Fibroblast of lung (primary cell): Measurements from ENCODE around the gene IL2RA. TPM values are rescaled to one million over a fixed set of nuclear protein-coding genes. Genes with fewer than 3 reads are reported as not detected.

Source experiments
- DNase-seq, 2 donors: peaks; one replicate each; pipeline versions ENCODE4 v3.0.0 to v3.0.0-alpha.2; 2010; ENCODE audit warnings: low read depth in 2 of 2
- H2AFZ ChIP-seq: 2 replicates; pipeline ENCODE4 v1.5.1; 2012; ENCODE audit warnings: low read length, control low read depth, inconsistent platforms
- H3K27ac ChIP-seq: 2 replicates; pipeline ENCODE4 v1.5.1; 2011; ENCODE audit warnings: low read length, control low read depth; ENCODE audit not compliant: insufficient read depth
- H3K27me3 ChIP-seq: 2 replicates; pipeline ENCODE4 v1.5.1; 2011; ENCODE audit warnings: mild to moderate bottlenecking, low read length; ENCODE audit not compliant: control insufficient read depth, insufficient read depth
- H3K36me3 ChIP-seq: 2 replicates; pipeline ENCODE4 v1.5.1; 2011; ENCODE audit warnings: low read length; ENCODE audit not compliant: control insufficient read depth, insufficient read depth
- H3K4me1 ChIP-seq: 2 replicates; pipeline ENCODE4 v1.5.1; 2011; ENCODE audit warnings: low read length; ENCODE audit not compliant: control insufficient read depth, insufficient read depth; ENCODE audit errors: extremely low read depth
- H3K4me2 ChIP-seq: 2 replicates; pipeline ENCODE4 v1.5.1; 2011; ENCODE audit warnings: low read length, control low read depth; ENCODE audit not compliant: insufficient read depth; ENCODE audit errors: extremely low read depth
- H3K4me3 ChIP-seq, 4 experiments: fragments of 200-600 bp in 1 of 4; sonication (generic) in 1 of 4; replicated peaks in 1 of 4; 2 replicates each; pipeline ENCODE4 v1.5.1; 2011 to 2016; ENCODE audit warnings: low read length in 4 of 4, low read depth in 3 of 4, mild to moderate bottlenecking in 3 of 4, control low read depth in 2 of 4, inconsistent platforms in 1 of 4, mixed read lengths in 1 of 4; ENCODE audit not compliant: insufficient read depth in 1 of 4; ENCODE audit errors: control extremely low read depth in 1 of 4
- H3K79me2 ChIP-seq: 2 replicates; pipeline ENCODE4 v1.5.1; 2012; ENCODE audit warnings: mild to moderate bottlenecking, low read length, inconsistent platforms; ENCODE audit not compliant: control insufficient read depth, insufficient read depth
- H3K9ac ChIP-seq: 2 replicates; pipeline ENCODE4 v1.5.1; 2011; ENCODE audit warnings: mild to moderate bottlenecking, low read length, control low read depth; ENCODE audit not compliant: insufficient read depth
- H3K9me3 ChIP-seq: 2 replicates; pipeline ENCODE4 v1.5.1; 2012; ENCODE audit warnings: low read depth, low read length; ENCODE audit not compliant: control insufficient read depth, insufficient read depth
- H4K20me1 ChIP-seq: 2 replicates; pipeline ENCODE4 v1.5.1; 2011; ENCODE audit warnings: low read length; ENCODE audit not compliant: control insufficient read depth, insufficient read depth; ENCODE audit errors: extremely low read depth
- CTCF ChIP-seq, 2 donors: IDR thresholded peaks in 1 of 2; conservative IDR thresholded peaks in 1 of 2; 1 replicate in 1 of 2; 2 replicates in 1 of 2; pipeline ENCODE4 v1.5.1; 2011 to 2012; ENCODE audit warnings: low read length in 2 of 2, control low read depth in 1 of 2, inconsistent platforms in 1 of 2, low read depth in 1 of 2, mild to moderate bottlenecking in 1 of 2
- EZH2 ChIP-seq: IDR thresholded peaks from 2 replicates; pipeline ENCODE4 v1.5.1; 2012; ENCODE audit warnings: low read length, control low read depth, mild to moderate bottlenecking; ENCODE audit errors: missing control alignments
- polyA plus RNA-seq, 2 donors: library from polyadenylated mRNA; depleted of rRNA in 1 of 2; stranded (reverse) in 1 of 2; unstranded in 1 of 2; fragments of >200 nt; gene quantifications; 2 replicates each; pipeline ENCODE4 v1.2.1, GENCODE V29; 2011 to 2012; ENCODE audit warnings: missing spikeins in 1 of 2
- total RNA-seq: library from RNA; depleted of rRNA; stranded (reverse); fragments of >200 nt; gene quantifications from 2 replicates; pipeline ENCODE4 v1.2.1, GENCODE V29; 2014

Gene IL2RA
- total and polyA plus RNA-seq, 2 donors (not counting 1 experiment from before 2014, with no cell fraction given), result not detected

- no peak overlapping the region for H3K27ac ChIP-seq
- TF ChIP-seq CTCF (conservative IDR thresholded peaks at IDR 0.05 in 1 of 2, IDR thresholded peaks at IDR 0.05 in 1 of 2; ENCODE audit: low read depth in 1 of 2, low read length in 2 of 2), result no peak
- TF ChIP-seq EZH2, result no peak
- no peak overlapping the region for H3K4me3 ChIP-seq
- H3K79me2 ChIP-seq, result no peaks in the 10 kb centered on the region
- H4K20me1 ChIP-seq, result no peaks in the 10 kb centered on the region
- no peak for DNase-seq
- no peak overlapping the region for H2AFZ ChIP-seq
- no peak overlapping the region for H3K9ac ChIP-seq
- no peaks in the 10 kb centered on the region for H3K9me3 ChIP-seq
- no peak overlapping the region for H3K4me2 ChIP-seq
- no peaks in the 10 kb centered on the region for H3K36me3 ChIP-seq
- H3K4me1 ChIP-seq, result no peaks in the 10 kb centered on the region
- peaks cover 11% of the 10 kb centered on the region for H3K27me3 ChIP-seq
Measured at GRCh38 chr10:6071181-6072175, 9.3 kb upstream of the IL2RA start.

DNA sequence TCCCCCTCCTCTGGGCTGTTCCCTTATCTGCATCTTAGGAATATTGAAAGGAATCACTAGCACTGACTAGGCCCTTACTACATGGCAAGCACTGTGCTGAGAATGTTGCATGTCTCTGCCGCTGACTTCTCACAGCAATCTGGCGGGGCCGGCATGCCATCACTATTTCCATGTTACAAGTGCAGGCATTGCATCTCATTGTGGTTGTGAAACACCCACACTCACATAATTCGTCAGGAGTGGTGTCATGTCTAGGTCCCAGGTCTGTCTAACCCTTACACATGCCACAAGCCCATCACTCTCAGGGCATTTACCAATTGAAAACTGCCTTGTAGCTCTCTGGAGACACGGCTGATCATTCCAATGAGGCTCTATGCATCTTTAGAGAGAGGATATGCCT, 8.5 kb upstream of the IL2RA start:
- DNase-seq, result peak in 1 of 2 donors; percentile 32
- H3K9ac ChIP-seq, result no peak overlapping the region
- H3K4me1 ChIP-seq, result no peaks in the 10 kb centered on the region
- H3K27me3 ChIP-seq, result peaks cover 9% of the 10 kb centered on the region
- H3K4me3 ChIP-seq, result no peak overlapping the region
- no peaks in the 10 kb centered on the region for H4K20me1 ChIP-seq
- no peak overlapping the region for H3K4me2 ChIP-seq
- TF ChIP-seq CTCF (conservative IDR thresholded peaks at IDR 0.05 in 1 of 2, IDR thresholded peaks at IDR 0.05 in 1 of 2; ENCODE audit: low read depth in 1 of 2, low read length in 2 of 2) (no peak), EZH2 (no peak)
- H3K79me2 ChIP-seq, result no peaks in the 10 kb centered on the region
- H3K27ac ChIP-seq, result no peak overlapping the region
- no peaks in the 10 kb centered on the region for H3K9me3 ChIP-seq
- H2AFZ ChIP-seq, result no peak overlapping the region
- no peaks in the 10 kb centered on the region for H3K36me3 ChIP-seq

- no peak overlapping the region for H3K9ac ChIP-seq
- H2AFZ ChIP-seq, result no peak overlapping the region
- TF ChIP-seq EZH2 (no peak), CTCF (conservative IDR thresholded peaks at IDR 0.05 in 1 of 2, IDR thresholded peaks at IDR 0.05 in 1 of 2; ENCODE audit: low read depth in 1 of 2, low read length in 2 of 2) (no peak)
- no peaks in the 10 kb centered on the region for H3K79me2 ChIP-seq
- no peaks in the 10 kb centered on the region for H3K9me3 ChIP-seq
- H3K4me3 ChIP-seq, result no peak overlapping the region
- no peak overlapping the region for H3K27ac ChIP-seq
- no peaks in the 10 kb centered on the region for H4K20me1 ChIP-seq
- peaks cover 9% of the 10 kb centered on the region for H3K27me3 ChIP-seq
- no peak overlapping the region for H3K4me2 ChIP-seq
- no peaks in the 10 kb centered on the region for H3K4me1 ChIP-seq
- no peaks in the 10 kb centered on the region for H3K36me3 ChIP-seq
- peak in 1 of 2 donors; percentile 29 for DNase-seq
Measured at GRCh38 chr10:6069081-6069931, 7.1 kb upstream of the IL2RA start.
